NAMALWA (cell line): Measurements from ENCODE around the gene AGBL2.

Experiments
- DNase-seq: peaks from one replicate; pipeline ENCODE4 v3.0.0-alpha.2; 2015; ENCODE audit warnings: low spot score

Gene AGBL2

DNA sequence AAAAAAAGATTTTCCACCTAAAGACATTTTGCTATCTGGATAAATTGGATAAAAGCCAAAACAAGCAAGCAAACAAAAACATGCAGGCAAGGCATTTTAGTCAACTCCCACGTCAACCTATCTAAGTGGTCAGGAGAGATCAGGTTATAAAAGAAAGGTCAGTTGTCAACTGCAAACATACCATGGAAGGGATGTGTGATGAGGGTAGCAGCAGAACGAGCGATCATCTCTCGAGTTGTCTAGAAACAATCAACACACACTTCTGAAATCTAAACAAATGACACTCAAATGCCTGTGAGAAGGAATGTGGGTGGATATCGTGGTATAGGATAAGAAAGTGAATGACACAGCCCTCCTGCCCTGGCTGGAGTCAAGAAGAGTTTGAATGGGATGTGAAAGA, 83.7 kb downstream of the AGBL2 start:
- DNase-seq: no peak

DNA sequence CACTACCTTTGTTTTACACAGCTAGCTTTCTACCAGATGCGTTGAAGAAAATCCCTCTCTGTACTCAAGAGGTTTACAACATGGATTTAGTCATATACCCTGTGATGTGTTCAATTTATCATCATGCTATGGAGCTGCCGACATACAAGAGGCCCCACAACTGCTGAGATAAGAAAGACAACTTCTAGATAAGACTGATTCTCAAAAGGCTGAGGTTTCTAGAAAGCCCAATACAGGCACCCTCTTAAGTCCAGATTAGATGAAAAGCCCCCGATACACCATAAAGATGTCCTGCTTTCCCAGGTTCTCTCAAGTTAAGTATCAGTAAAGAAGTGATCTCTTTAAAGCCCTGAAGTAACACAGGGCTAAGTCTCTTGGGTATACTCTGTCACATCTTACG, 87.1 kb downstream of the AGBL2 start:
- DNase-seq: no peak

GRCh38 chr11:47626234-47626633, 88.9 kb downstream of the AGBL2 start:
- no peak for DNase-seq

DNA sequence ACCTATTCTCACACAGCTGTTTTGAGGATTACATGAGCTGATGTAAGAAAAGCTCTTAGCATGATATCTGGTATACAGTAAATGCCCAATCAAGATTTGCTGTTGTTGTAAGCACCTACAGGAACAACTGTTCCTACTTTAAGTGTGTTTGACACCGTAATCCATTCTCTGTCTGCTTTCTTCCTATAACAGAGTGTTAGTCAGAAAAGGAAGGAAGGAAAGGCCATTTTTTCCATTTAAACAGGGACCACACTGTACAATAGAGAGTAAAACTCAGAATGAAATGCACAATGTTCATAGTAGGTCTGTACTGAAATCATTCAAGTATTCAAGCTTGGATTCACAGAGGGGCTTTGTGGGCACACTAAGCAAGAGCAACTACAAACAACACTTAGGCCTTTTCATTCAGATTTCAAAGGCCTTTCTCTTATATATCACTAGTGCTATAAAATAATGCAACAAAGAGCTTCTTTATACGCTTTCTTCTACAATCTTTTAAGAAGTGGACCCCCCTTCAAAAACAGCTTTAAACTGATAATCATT, 94.3 kb downstream of the AGBL2 start:
- no peak for DNase-seq

GRCh38 chr11:47617417-47617809, 97.8 kb downstream of the AGBL2 start:
- no peak for DNase-seq

GRCh38 chr11:47616726-47617416, 98.3 kb downstream of the AGBL2 start:
- peak; percentile 51 for DNase-seq

DNA sequence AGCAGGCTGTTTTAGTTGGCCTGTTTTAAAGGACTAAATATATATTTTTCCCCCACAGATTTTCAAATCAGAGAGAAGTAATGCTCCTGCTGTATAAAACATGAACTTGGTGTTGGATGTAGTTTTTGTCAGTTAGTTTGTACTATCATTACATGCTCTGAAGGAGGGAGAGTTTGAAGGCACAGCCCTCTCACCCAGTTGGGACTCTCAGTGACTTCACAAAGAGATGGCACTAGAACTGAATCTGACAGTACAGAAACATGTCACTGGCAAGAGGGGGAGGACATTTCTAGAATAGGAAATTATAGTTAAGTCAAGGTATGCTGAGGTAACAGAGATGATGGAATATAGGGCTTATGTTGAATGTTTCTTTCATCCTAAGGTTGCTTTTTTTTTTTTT, 99.9 kb downstream of the AGBL2 start:
- no peak for DNase-seq

DNA sequence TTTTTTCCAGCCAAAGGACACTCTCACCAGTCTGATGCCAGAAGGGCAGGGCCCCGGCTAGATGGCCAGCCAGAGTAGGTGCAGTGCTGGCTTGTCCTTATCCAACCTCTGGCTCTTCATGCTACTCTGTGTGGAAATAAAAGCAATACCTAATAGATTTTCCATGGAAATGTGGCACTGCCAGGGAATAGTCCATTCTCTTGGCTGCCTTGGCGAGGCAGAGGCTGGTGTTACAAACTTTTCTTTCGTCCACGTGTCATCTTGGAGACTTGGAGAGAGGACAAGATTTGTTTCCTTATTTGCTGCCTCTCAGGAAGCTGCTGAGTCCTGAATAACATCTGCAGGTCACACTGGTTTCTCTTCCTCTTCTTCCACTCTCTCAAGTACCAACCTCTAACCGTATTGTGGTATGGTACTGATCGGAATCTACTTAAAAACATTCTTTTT, 103.8 kb downstream of the AGBL2 start:
- peak; percentile 75 for DNase-seq

DNA sequence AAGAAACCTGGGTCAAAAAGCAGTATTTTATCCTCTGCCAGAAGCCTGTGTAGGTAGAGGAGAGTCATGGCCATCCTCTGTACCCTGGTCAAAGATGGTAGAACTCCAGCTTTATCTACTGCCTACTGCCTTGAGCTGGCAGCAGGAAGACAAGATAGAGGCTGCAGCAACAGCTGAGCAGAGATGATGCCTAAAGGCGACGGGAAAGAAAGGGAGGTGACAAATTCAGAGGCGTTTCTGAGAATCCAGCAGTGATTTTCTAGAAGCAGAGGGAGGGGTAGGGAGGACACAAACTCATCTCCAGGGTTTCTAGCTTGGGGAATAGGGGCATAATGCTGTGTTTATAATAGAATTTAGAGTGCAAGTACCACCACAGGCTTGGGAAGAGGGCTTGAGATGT, 105.5 kb downstream of the AGBL2 start:
- DNase-seq: no peak
